GM19043 (cell line): ENCODE data around the gene ABCD2.
"Not testable (repeated sequence)": the region's sequence is repeated elsewhere in the genome, so short reads cannot be mapped to it uniquely, and the experiment has no call there.

ENCODE experiments used
- ATAC-seq: cut with Tn5 transposase; IDR thresholded peaks from one replicate; pipeline ENCODE4 v1.9.1; 2021; ENCODE audit warnings: low read depth; ENCODE audit not compliant: unreplicated experiment

ABCD2 gene

DNA sequence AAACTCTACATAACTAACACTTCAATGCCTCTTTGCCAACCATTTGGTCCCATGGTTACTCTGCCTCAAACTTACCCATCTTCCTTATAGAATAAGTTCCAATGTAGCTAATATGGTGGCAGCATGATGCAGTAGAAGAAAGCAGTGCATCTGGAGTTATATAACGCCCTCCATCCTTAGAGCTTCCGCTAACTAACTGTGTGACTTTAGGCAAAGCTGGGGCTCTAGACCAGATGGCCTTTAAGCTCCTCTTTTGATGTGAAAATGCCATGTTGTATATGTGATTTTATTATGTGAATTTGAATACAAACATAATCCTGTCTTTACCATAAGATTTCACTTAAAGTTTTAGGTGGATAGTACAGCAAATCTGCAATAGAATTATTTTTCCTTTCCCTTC, 6.1 kb downstream of the ABCD2 start:
- ATAC-seq: no peak

DNA sequence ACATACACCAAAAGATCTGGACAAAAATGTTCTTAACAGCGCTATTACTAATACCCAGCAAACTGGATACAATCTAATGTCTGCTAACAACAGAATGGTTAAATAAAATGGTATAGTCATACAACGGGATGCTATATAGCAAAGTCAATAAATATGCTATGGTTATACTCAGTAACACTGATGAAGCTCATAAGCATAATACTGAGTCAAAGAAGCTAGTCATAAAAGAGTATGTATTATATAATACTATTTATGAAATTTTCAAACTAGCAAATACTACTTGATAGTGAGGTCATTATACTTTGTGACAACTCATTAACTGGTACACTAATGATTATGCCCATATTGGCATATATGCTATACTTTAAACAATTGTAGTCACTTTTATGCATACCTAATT, 7.4 kb downstream of the ABCD2 start:
- no peak for ATAC-seq

DNA sequence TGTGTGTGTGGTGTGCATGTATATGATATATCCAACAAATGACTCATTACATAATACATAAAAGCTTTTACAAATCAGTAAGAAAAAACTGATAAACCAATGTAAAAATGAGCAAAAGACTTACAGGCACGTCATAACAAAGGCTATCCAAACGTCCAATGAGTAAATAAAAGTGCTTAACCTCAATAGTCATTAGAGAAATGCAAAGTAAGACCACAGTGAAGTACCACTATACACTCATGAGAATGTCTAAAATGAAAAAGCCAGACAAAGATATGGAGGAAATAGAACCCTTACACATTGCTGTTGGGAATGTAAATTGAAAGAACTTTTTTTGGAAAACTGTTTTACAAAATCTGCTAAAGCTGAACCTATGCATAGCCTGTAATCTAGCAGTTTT, 7.8 kb downstream of the ABCD2 start:
- no peak for ATAC-seq

DNA sequence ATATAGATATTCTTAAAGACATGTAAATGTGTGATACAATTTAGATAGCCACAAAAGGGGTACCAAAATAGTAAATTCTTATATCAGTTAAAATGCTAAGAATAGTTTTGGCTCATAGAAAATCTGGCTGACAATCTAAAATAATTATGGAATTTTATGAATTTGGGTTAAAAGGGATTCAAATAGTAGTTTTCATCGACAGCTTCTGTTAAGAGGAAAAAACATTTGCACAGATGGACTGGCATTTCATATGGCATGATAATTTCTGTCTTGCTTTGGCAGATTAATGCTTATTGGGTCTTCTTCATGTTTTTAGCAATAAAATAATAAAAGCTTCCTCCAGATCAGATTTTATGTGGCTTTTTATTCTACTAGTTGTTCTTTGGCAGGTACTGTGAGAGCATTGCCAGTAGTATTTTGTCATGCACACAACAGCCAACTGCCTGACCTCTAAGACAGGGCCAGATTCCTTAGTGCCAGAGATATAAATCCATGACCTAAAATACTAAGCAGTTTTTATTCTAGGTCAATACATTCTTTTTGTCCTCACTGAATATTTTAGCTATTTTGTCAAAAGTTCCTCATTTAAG, 9.1 kb downstream of the ABCD2 start:
- ATAC-seq: no peak

DNA sequence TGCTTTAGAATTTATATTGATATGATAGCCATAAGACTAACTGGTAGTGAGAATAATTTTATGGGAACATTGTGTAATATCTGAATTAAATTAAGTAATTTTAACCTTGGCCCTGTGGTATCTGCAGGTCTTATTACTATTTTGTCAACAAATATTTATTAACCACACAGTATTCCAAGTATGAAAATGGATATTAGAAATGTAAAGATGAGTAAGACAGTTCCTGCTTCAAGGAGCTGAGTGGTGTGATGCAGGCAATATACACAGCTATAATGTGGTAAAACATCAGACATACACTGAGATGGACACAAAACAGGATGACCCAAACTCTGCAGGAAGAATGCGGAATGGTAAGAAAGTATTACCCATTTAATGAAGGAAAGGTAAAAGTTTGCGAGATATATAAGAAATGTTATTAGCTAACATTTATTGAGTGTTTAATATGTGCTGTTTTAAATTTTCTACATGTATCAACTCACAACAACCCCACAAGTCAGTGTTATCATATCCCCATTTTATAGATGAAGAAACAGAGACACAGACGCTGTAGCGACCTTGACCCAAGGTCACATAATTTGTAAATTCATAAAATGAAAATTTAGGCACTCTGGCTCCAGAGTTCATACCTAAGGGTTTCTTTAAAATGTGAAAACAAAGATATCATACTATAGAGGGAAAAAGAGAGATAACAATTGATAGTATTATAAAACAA, 12.7 kb downstream of the ABCD2 start:
- ATAC-seq: no peak

DNA sequence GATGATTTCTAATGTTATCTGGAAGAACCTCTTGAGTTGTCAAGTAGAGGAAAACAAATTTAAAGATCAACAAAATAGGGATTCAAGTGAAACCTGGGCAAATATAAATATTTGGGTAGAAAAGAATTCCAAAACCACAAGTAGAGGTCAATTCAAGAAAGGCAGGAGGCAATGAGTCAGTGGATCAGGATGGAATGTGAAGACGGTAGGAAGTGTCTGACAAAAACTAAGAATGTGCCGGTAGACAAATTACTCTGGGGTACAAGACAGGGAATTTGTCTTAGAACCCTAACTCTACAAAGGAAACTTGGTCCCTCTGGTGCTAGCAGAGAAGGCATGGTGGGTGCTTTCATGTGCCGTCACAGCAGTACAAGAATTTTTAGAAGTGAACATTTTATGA, 13.6 kb downstream of the ABCD2 start:
- no peak for ATAC-seq

DNA sequence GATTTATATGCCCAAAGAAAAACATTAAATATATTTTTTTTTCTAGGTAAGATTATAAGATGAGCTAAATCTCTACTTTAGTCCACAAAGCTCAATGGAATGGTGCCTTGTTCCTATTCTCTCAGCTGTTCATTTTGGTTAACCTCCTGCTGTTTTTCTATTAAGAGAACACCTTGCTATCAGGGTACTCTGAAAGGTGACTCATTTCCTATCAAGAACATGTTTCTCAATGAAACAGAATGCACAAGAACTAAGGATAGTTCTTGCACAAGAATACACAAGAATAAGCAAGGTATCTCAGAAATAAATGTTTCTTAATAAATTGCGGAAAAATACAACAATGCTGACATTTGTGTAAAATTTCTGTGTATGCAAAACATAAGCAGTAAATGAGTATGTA, 14.1 kb downstream of the ABCD2 start:
- ATAC-seq: no peak

DNA sequence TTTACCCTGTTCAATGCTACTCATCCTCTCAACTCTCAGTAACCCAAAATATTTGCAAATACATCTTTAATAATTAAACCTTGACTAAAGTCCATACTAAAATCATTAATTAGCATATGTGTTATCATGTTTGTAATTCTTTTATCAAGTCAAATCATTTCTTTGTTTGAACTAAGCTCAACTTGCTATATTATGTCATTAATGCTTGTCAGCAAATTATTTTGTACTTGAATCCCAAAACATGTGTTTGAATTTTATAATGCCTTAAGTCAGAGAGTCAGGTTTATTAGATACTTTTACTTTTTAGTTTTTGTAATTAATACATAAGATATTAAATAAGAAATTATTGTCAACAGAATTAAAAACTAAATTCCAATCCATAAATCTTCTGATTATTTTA, 16.5 kb downstream of the ABCD2 start:
- ATAC-seq: no peak

DNA sequence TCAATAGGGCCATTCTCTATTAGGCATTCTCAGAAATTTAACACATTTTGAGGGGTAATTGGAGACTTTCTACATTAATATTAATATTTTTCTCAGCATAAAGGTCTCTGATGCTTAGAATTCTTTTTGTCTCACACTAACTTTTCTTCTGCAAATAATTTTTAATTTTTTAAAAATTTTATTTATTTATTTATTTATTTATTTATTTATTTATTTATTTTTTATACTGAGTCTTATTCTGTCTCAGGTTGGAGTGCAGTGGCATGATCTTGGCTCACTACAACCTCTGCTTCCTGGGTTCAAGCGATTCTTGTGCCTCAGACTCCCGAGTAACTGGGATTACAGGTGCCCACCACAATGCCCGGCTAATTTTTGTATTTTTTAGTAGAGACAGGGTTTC, 17.7 kb downstream of the ABCD2 start:
- ATAC-seq: not testable (repeated sequence)

DNA sequence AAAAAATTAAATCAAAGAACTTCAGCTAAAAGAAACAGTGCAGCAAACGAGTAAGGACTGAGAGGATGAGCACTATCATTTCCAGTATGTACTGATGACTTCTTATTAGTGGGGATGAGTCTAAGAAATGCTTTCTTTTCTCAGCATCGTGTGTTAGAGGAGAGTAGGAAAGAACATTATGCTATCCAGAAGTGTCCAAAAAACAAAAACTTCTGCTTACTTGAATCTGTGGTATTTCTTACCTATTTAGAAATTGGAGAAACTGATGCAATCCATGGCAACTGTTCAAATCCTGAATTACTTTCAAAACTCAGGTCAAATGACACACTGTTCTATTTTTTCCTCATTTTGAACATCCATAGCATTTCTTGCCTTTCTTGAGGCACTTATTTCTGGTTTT, 23.7 kb downstream of the ABCD2 start:
- no peak for ATAC-seq

DNA sequence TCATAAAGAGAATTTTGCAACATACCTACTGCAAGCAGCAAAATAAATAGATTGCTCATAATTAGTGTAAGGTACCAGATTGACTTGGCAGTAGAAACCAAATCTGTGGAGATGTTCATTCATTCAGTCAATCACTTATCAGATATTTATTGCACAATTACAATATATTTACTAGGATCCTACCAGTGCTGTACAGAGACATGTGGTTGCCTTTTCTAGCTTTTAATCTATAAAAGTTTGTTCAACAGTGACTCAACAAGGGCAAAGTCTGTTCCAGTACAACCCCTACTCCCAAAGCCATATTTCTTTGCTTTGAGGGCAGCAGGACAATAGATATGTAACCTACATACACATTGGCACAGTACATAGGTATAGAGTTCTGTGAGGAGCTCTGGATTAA, 27.3 kb downstream of the ABCD2 start:
- no peak for ATAC-seq

DNA sequence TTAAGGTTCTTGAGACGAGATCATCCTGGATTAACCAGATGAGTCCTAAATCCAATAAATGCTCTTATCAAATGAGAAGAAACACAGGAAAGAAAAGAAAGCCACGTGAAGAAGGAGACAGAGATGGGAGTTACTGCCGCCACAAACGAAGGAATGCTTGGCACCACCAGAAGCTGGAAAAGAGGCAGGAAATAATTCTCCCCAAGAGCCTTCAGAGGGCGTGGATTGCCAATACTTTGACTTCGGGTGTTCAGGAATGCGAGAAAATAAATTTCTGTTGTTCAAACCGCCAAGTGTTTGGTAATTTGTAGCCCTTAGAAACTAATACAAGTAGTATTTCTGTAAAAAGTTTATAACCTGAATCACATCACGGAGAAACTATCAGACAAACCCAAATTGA, 31.3 kb downstream of the ABCD2 start:
- no peak for ATAC-seq

DNA sequence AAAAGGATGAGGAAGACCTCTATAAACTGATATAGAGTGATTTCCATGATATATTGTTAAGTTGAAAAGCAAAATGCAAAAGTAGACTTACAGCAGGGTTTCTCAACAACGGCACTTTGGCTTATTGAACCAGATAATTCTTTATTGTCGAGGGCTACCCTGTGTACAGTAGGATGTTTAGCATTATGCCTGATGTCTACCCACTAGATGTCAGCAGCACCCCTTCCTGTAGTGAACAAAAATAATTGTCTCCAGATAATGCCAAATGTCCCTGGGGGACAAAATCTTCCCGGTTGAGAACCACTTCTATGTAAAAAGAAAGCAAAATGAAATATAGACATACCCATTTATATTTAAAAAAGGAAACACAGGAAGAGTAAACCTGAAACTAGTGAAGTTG, 32.4 kb downstream of the ABCD2 start:
- peak; percentile 78 for ATAC-seq

DNA sequence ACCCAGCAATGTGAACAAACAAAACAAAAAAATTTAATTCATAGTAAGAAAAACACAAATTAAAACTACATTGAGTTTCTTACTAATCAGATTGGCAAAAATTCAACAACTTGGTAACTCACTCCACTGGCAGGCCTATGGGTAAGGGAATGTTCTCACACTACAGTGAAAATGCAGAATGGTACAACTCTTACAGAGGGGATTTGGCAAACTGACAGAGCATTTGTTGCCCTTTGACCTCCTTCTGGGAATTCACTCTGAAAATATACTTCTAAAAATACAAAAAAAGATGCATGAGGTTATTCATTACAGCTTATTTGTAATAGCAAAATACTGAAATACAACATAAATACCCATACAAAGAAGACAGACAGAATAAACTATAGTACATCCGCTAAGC, 32.8 kb downstream of the ABCD2 start:
- no peak for ATAC-seq

DNA sequence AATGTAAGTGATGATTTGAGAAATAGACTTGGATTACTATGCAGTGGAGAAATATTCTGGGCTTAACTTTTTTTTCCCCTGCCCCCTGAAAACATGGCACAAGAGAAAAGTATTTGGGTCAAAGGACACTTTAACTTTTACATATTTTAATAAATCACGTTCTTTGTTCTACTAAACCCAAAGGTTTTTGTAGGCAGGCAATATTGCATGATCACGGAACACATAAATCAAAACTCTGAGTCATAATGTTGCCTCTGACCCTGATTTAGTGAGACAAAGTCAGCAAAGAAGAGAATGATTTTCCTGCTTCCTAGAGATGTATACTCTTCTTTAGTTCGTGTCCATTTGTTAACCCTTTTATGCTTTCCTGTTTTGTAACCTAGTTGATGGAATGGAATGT, 38.0 kb downstream of the ABCD2 start:
- no peak for ATAC-seq

DNA sequence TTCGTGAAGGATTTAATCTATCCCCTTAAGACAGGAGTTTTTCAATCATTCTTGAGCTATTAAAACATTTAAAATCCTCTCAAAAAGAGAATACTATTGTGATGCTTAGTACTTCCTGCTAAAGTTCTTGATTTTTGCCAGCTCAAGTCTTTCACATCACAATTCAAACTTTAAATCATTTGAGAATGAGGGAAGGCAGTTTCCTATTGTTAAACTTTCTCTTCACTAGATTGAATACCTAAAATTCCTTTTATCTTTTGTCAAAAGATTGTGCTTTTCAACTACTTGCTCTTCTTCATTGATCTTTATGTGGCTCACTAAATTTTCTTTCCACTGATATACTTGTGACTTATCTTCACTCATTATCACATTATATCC, 44.1 kb downstream of the ABCD2 start:
- ATAC-seq: no peak

DNA sequence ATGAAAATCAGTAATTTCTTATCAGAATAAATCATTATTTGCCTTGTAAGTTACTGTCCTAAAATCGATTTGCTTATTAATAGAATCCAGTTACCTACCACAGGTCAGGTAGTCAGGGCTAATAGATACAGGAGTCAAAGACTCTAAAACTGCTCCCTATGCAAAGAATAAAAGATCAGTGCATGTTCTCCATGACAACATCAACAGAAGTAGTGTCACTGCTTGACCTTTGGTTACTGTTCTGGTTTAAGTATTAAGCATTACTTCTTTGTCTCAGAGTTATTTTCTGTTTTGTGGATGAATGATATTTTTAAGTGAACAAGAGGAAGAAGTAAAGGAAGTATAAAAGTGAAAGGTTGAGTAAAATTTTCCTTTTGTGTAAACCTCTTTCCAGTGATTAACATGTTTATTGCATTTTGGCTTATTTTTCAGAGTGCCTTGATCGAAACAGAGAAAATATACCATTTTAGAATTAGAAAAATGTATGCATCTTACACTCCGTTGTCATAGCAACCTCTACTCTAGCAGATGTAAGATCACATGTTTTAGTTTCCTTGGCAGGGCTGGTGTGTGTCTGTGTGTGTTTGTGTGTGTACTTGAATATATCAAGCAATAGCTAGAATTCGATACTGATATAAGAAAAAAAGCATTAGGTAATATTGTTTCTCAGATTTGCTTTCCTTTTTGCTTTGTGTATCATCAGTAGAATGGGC, 44.7 kb downstream of the ABCD2 start:
- ATAC-seq: no peak

DNA sequence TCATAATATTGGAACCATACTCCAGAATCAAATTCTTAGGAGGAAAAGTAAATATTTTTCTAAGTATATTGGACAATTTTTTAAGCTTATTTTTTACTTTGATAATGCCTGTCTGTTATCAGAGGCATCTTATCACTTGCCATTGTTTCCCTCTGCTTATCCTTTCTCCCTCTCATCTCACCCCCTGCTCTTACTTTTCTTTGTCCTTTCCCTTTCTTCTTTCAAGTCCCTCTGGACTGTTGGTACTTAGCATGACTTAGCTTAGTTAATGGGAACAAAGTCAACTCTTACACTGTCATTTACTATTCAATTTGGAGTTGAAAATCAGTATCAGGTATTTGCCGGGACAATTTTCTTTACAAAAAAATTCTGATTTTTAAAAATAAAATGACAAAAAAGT, 45.2 kb downstream of the ABCD2 start:
- no peak for ATAC-seq

DNA sequence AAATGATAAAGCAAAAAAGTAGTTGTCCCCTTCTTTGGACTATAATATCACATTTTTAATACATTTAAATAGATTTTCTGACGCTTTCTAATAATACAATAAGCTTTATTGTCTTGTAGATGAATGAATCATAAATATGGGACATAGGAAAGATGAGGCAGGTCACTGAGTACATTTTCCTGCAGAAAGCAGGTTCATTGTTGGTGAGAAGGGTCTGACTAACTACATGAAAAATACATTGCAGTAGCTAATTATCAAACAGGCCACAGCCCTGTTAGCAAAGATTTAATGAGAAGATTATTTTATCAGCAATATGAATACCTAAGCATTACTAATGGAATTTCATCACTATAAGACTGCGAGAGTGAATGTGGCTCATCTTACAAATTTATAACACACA, 45.6 kb downstream of the ABCD2 start:
- ATAC-seq: no peak

DNA sequence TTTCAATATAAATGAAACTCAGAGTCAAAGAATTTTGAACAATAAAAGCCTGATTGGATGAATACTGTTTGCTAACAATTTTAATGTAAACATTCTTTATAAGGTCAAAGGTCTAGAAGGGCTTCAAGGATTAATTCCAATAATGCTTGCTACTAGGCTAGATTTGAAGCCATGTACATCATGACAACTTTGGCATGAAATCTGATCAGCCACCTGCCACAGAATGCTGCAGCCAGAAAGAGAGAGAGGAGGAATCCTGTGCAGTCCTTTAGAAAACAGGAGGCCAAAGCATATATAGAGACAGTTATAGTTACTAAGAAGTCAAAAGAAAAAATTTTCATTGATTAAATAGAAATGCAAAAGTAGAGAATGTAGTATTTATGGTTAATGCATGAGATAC, 47.1 kb downstream of the ABCD2 start:
- ATAC-seq: no peak

DNA sequence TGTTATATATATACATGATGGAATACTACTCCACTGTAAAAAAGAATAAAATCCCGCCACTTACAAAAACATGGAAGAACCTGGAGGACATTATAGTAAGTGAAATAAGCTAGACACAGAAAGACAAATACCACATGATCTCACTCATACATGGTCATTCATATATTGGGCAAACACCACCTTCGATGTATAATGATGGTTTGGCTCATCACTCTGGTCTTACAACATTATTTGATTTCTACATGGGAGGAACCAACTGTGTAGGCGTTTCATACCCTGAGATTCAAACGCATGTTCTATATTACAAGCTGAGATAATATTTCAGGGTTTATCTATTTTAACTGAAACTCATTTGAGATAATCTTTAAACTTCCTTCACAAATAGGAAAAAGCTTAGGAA, 48.3 kb downstream of the ABCD2 start:
- no peak for ATAC-seq

DNA sequence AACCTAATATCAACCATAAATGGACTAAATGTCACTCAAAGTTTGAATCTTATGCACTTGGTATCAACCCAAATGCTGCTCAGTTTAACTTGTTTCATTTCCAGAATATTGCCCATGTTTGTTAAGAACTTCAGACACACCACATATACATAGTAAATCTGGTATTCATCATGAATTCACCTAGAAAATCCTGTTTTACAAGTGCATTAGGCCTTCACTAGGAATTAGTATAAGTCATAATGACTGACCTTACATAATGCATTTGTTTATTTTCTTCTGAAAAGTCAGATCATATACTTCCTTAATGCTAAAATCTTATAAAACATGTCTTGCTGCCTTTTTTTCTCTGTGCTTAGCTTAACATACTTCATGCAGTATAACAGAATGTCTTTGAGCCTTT, 66.1 kb downstream of the ABCD2 start:
- ATAC-seq: no peak
